ENCODE data around the gene TCF25.
"Not testable (repeated sequence)": the region's sequence is repeated elsewhere in the genome, so short reads cannot be mapped to it uniquely, and the experiment has no call there.

TCF25 gene

GRCh38 chr16:89859615-89860007 is 13.8 kb upstream of the TCF25 start:
- Mint-ChIP-seq H3K9me3 (no peaks in the 10 kb centered on the region), H3K36me3 (ENCODE audit: low read depth) (no peaks in the 10 kb centered on the region), H3K4me3 (no peak overlapping the region), H3K27me3 (no peaks in the 10 kb centered on the region), H3K27ac (no peak overlapping the region), H3K4me1 (ENCODE audit: low read depth) (peaks cover 26% of the 10 kb centered on the region)

- Mint-ChIP-seq H3K9me3 (no peaks in the 10 kb centered on the region), H3K4me1 (ENCODE audit: low read depth) (peaks cover 32% of the 10 kb centered on the region), H3K27me3 (no peaks in the 10 kb centered on the region), H3K36me3 (ENCODE audit: low read depth) (no peaks in the 10 kb centered on the region), H3K4me3 (no peak overlapping the region), H3K27ac (no peak overlapping the region)
Measured at GRCh38 chr16:89860747-89861304, 12.6 kb upstream of the TCF25 start.

- Mint-ChIP-seq H3K36me3 (ENCODE audit: low read depth) (no peaks in the 10 kb centered on the region), H3K4me1 (ENCODE audit: low read depth) (peaks cover 32% of the 10 kb centered on the region), H3K9me3 (no peaks in the 10 kb centered on the region), H3K27ac (no peak overlapping the region), H3K4me3 (no peak overlapping the region), H3K27me3 (no peaks in the 10 kb centered on the region)
Measured at GRCh38 chr16:89861648-89862047, 11.7 kb upstream of the TCF25 start.

- peaks cover 32% of the 10 kb centered on the region for H3K4me1 Mint-ChIP-seq (ENCODE audit: low read depth)
- no peaks in the 10 kb centered on the region for H3K9me3 Mint-ChIP-seq
- H3K36me3 Mint-ChIP-seq (ENCODE audit: low read depth), result no peaks in the 10 kb centered on the region
- H3K4me3 Mint-ChIP-seq, result peak overlapping the region; percentile 41
- no peaks in the 10 kb centered on the region for H3K27me3 Mint-ChIP-seq
- no peak overlapping the region for H3K27ac Mint-ChIP-seq
Measured at GRCh38 chr16:89862732-89863131, 10.7 kb upstream of the TCF25 start.

- peaks cover 32% of the 10 kb centered on the region for H3K4me1 Mint-ChIP-seq (ENCODE audit: low read depth)
- no peaks in the 10 kb centered on the region for H3K36me3 Mint-ChIP-seq (ENCODE audit: low read depth)
- H3K9me3 Mint-ChIP-seq, result no peaks in the 10 kb centered on the region
- peak overlapping the region; percentile 79 for H3K27ac Mint-ChIP-seq
- peak overlapping the region; percentile 65 for H3K4me3 Mint-ChIP-seq
- H3K27me3 Mint-ChIP-seq, result no peaks in the 10 kb centered on the region
Measured at GRCh38 chr16:89863741-89864526, 9.5 kb upstream of the TCF25 start.

- Mint-ChIP-seq H3K27ac (peak overlapping the region; percentile 61), H3K4me3 (no peak overlapping the region), H3K4me1 (ENCODE audit: low read depth) (peaks cover 32% of the 10 kb centered on the region), H3K27me3 (no peaks in the 10 kb centered on the region), H3K36me3 (ENCODE audit: low read depth) (peaks cover 2% of the 10 kb centered on the region), H3K9me3 (no peaks in the 10 kb centered on the region)
Measured at GRCh38 chr16:89864527-89864820, 8.9 kb upstream of the TCF25 start.

- Mint-ChIP-seq H3K36me3 (ENCODE audit: low read depth) (peaks cover 3% of the 10 kb centered on the region), H3K4me1 (ENCODE audit: low read depth) (peaks cover 33% of the 10 kb centered on the region), H3K27ac (no peak overlapping the region), H3K27me3 (no peaks in the 10 kb centered on the region), H3K9me3 (no peaks in the 10 kb centered on the region), H3K4me3 (no peak overlapping the region)
Measured at GRCh38 chr16:89867918-89868317, 5.5 kb upstream of the TCF25 start.

GRCh38 chr16:89869911-89870310 is 3.5 kb upstream of the TCF25 start:
- H3K4me3 Mint-ChIP-seq, result no peak overlapping the region
- H3K4me1 Mint-ChIP-seq (ENCODE audit: low read depth), result peaks cover 21% of the 10 kb centered on the region
- H3K27ac Mint-ChIP-seq, result no peak overlapping the region
- H3K9me3 Mint-ChIP-seq, result peaks cover under 1% of the 10 kb centered on the region
- peaks cover 10% of the 10 kb centered on the region for H3K36me3 Mint-ChIP-seq (ENCODE audit: low read depth)
- no peaks in the 10 kb centered on the region for H3K27me3 Mint-ChIP-seq

GRCh38 chr16:89870440-89870839 is 3.0 kb upstream of the TCF25 start:
- Mint-ChIP-seq H3K4me1 (ENCODE audit: low read depth) (peaks cover 22% of the 10 kb centered on the region), H3K4me3 (no peak overlapping the region), H3K36me3 (ENCODE audit: low read depth) (peaks cover 15% of the 10 kb centered on the region), H3K9me3 (peaks cover 5% of the 10 kb centered on the region), H3K27ac (no peak overlapping the region), H3K27me3 (no peaks in the 10 kb centered on the region)

GRCh38 chr16:89871895-89872294 is 1.5 kb upstream of the TCF25 start:
- H3K36me3 Mint-ChIP-seq (ENCODE audit: low read depth), result peaks cover 20% of the 10 kb centered on the region
- H3K9me3 Mint-ChIP-seq, result peaks cover 5% of the 10 kb centered on the region
- peak overlapping the region; percentile 96 for H3K27ac Mint-ChIP-seq
- H3K27me3 Mint-ChIP-seq, result no peaks in the 10 kb centered on the region
- peak overlapping the region; percentile 90 for H3K4me3 Mint-ChIP-seq
- peaks cover 22% of the 10 kb centered on the region for H3K4me1 Mint-ChIP-seq (ENCODE audit: low read depth)

- peaks cover 5% of the 10 kb centered on the region for H3K9me3 Mint-ChIP-seq
- peaks cover 34% of the 10 kb centered on the region for H3K36me3 Mint-ChIP-seq (ENCODE audit: low read depth)
- H3K4me1 Mint-ChIP-seq (ENCODE audit: low read depth), result peaks cover 27% of the 10 kb centered on the region
- H3K27me3 Mint-ChIP-seq, result no peaks in the 10 kb centered on the region
- H3K4me3 Mint-ChIP-seq, result peak overlapping the region; percentile 90
- H3K27ac Mint-ChIP-seq, result peak overlapping the region; percentile 96
Measured at GRCh38 chr16:89873972-89874689, 739 bp downstream of the TCF25 start.

- Mint-ChIP-seq H3K36me3 (ENCODE audit: low read depth) (peaks cover 59% of the 10 kb centered on the region), H3K4me1 (ENCODE audit: low read depth) (peaks cover 20% of the 10 kb centered on the region)
- H3K9me3 Mint-ChIP-seq, H3K27me3 Mint-ChIP-seq, H3K4me3 Mint-ChIP-seq, H3K27ac Mint-ChIP-seq: not testable (repeated sequence)
Measured at GRCh38 chr16:89879123-89879522, 5.7 kb downstream of the TCF25 start.

GRCh38 chr16:89880477-89881367 is 7.3 kb downstream of the TCF25 start:
- peaks cover 8% of the 10 kb centered on the region for H3K4me1 Mint-ChIP-seq (ENCODE audit: low read depth)
- H3K4me3 Mint-ChIP-seq, result no peak overlapping the region
- no peaks in the 10 kb centered on the region for H3K27me3 Mint-ChIP-seq
- no peaks in the 10 kb centered on the region for H3K9me3 Mint-ChIP-seq
- H3K27ac Mint-ChIP-seq, result no peak overlapping the region
- peaks cover 57% of the 10 kb centered on the region for H3K36me3 Mint-ChIP-seq (ENCODE audit: low read depth)

GRCh38 chr16:89881368-89881730 is 8.0 kb downstream of the TCF25 start:
- Mint-ChIP-seq H3K36me3 (ENCODE audit: low read depth) (peaks cover 52% of the 10 kb centered on the region), H3K27ac (no peak overlapping the region), H3K4me3 (no peak overlapping the region), H3K27me3 (no peaks in the 10 kb centered on the region), H3K4me1 (ENCODE audit: low read depth) (peaks cover 8% of the 10 kb centered on the region), H3K9me3 (no peaks in the 10 kb centered on the region)

Data from stimulated activated naive CD8-positive, alpha-beta T cell treated with anti-CD3 and anti-CD28 coated beads, Interleukin-15, Interleukin-2, amounts not matched to agents 100 ng/mL and 50 ng/mL, for 24 hours (primary cell).